Measurements from ENCODE around the gene AAK1.

GRCh38 chr2:69667805-69668382 lies 24.4 kb upstream of the AAK1 start:
- no peak for TF ChIP-seq CTCF (IDR thresholded peaks at IDR 0.05; ENCODE audit: low read depth, low read length)
- TF ChIP-seq POLR2A (IDR thresholded peaks at IDR 0.05; ENCODE audit: extremely low read depth, insufficient read length) = no peak
- no peak for TF ChIP-seq MAX (IDR thresholded peaks at IDR 0.05; ENCODE audit: low read depth, low read length)
- no peak for TF ChIP-seq MYC (IDR thresholded peaks at IDR 0.05; ENCODE audit: low read depth, low read length)

Data from NB4 (cell line).